K562 (cell line): ENCODE measurements around the gene NPAS2. TPM values are rescaled to one million over a fixed set of nuclear protein-coding genes. Genes with fewer than 3 reads are reported as not detected.

Experiments
- ATAC-seq: fragments of 200-7000 bp; cut with Tn5 transposase; 3 replicates; pipeline ENCODE4 v1.9.1; 2020; ENCODE audit warnings: moderate library complexity
- BruUV-seq: library from RNA; stranded (reverse); fragments of 400-500 nt; replicated peaks from 2 replicates; lab custom pipeline; 2021; lab: Mats Ljungman, UMichigan
- CTCF ChIA-PET: fragments of 300-600 bp; formaldehyde crosslinking; extraction: SDS; loops from one replicate; lab custom pipeline; 2021; ENCODE audit warnings: low intra/inter-chr PET ratio; lab: Yijun Ruan, JAX
- POLR2A ChIA-PET: fragments of 300-600, 350-650 bp; sonication (Branson Sonifier 250); formaldehyde crosslinking; extraction: SDS; loops from one replicate; lab custom pipeline; 2021; ENCODE audit warnings: antibody characterized with exemption, inconsistent platforms; lab: Yijun Ruan, JAX
- DNase-seq, 4 experiments: peaks; one replicate each; pipeline versions ENCODE4 v3.0.0 to v3.0.0-alpha.2; 2011 to 2018; ENCODE audit warnings: low spot score in 3 of 4, mixed read lengths in 3 of 4; ENCODE audit errors: extremely low read depth in 1 of 4
- FAIRE-seq: peaks from 2 replicates; lab custom pipeline; 2011; peaks lifted over from hg19 to GRCh38; lab: Jason Lieb, UNC
- H2AFZ ChIP-seq: 2 replicates; pipeline ENCODE4 v1.6.0; 2011; ENCODE audit warnings: low read depth, low read length, control low read depth, inconsistent platforms
- H3K27ac ChIP-seq: fragments of 200-600 bp; 3 replicates; pipeline ENCODE4 v1.8.0; 2011; ENCODE audit warnings: low read depth, mild to moderate bottlenecking, control low read depth, inconsistent platforms, low read length, moderate library complexity, mixed read lengths; ENCODE audit errors: extremely low read depth
- H3K27me3 ChIP-seq, 2 experiments: fragments of 300-600 bp in 1 of 2; 2 replicates in 1 of 2; 3 replicates in 1 of 2; pipeline versions ENCODE4 v1.6.0 to v1.8.0; 2011; ENCODE audit warnings: inconsistent platforms in 2 of 2, low read length in 2 of 2, mild to moderate bottlenecking in 1 of 2, mixed read lengths in 1 of 2, moderate library complexity in 1 of 2; ENCODE audit not compliant: control insufficient read depth in 2 of 2, insufficient read depth in 2 of 2
- H3K36me3 ChIP-seq: fragments of 300-600 bp; 3 replicates; pipeline ENCODE4 v1.8.0; 2011; ENCODE audit warnings: mild to moderate bottlenecking, low read length, inconsistent platforms; ENCODE audit not compliant: control insufficient read depth, insufficient read depth
- H3K4me1 ChIP-seq, 2 experiments: fragments of 200-600 bp in 1 of 2; replicated peaks in 1 of 2; 2 replicates in 1 of 2; 3 replicates in 1 of 2; pipeline versions ENCODE4 v1.5.1 to v1.8.0; 2011; ENCODE audit warnings: inconsistent platforms in 2 of 2, low read length in 2 of 2, mild to moderate bottlenecking in 1 of 2, mixed read lengths in 1 of 2, moderate library complexity in 1 of 2; ENCODE audit not compliant: control insufficient read depth in 2 of 2, insufficient read depth in 2 of 2
- H3K4me2 ChIP-seq: 2 replicates; pipeline ENCODE4 v1.6.1; 2011; ENCODE audit warnings: low read length, control low read depth, inconsistent platforms, mixed read lengths; ENCODE audit not compliant: insufficient read depth
- H3K4me3 ChIP-seq: fragments of 200-600 bp; sonication (generic), shearing (Covaris generic); 2 replicates; pipeline ENCODE4 v1.5.1; 2016; ENCODE audit warnings: control low read depth, inconsistent platforms
- H3K79me2 ChIP-seq: fragments of 200-600 bp; 3 replicates; pipeline ENCODE4 v1.8.0; 2011; ENCODE audit warnings: low read length, inconsistent platforms; ENCODE audit not compliant: control insufficient read depth, insufficient read depth
- H3K9ac ChIP-seq, 2 experiments: 2 replicates each; pipeline versions ENCODE4 v1.6.0 to v1.6.1; 2011; ENCODE audit warnings: low read depth in 2 of 2, low read length in 2 of 2, control low read depth in 1 of 2, inconsistent platforms in 1 of 2, mild to moderate bottlenecking in 1 of 2, mixed read lengths in 1 of 2; ENCODE audit not compliant: insufficient read depth in 1 of 2
- H3K9me1 ChIP-seq: one replicate; pipeline ENCODE4 v1.6.0; 2011; ENCODE audit warnings: inconsistent platforms, mild to moderate bottlenecking, low read length, moderate library complexity; ENCODE audit not compliant: control insufficient read depth, insufficient read depth
- H3K9me3 ChIP-seq: replicated peaks from 2 replicates; pipeline ENCODE4 v1.5.1; 2011; ENCODE audit warnings: low read depth, low read length, inconsistent platforms; ENCODE audit not compliant: control insufficient read depth, insufficient read depth
- H4K20me1 ChIP-seq: replicated peaks from 2 replicates; pipeline ENCODE4 v1.6.1; 2011; ENCODE audit warnings: low read length, inconsistent platforms, mixed read lengths; ENCODE audit not compliant: control insufficient read depth, insufficient read depth
- ATF4 ChIP-seq: fragments of 450-650 bp; formaldehyde crosslinking; IDR thresholded peaks from 2 replicates; pipeline ENCODE4 v1.4.0; 2022; ENCODE audit warnings: mild to moderate bottlenecking, moderate library complexity
- BRF1 ChIP-seq: IDR thresholded peaks from 3 replicates; pipeline ENCODE4 v1.6.1; 2011; ENCODE audit warnings: borderline replicate concordance, mild to moderate bottlenecking; ENCODE audit not compliant: insufficient read length; ENCODE audit errors: extremely low read depth
- CGGBP1 ChIP-seq: fragments of 250-450 bp; sonication (Bioruptor Pico); IDR thresholded peaks from 2 replicates; pipeline ENCODE4 v1.9.0; 2021; ENCODE audit warnings: mild to moderate bottlenecking
- E2F5 ChIP-seq: sonication (generic); formaldehyde crosslinking; IDR thresholded peaks from 2 replicates; pipeline ENCODE4 v1.8.0; 2022; ENCODE audit warnings: mild to moderate bottlenecking, missing genetic modification reagents
- FOXO4 ChIP-seq: fragments of 450-650 bp; formaldehyde crosslinking; IDR thresholded peaks from 2 replicates; pipeline ENCODE4 v1.4.0; 2020; ENCODE audit warnings: mild to moderate bottlenecking, moderate library complexity
- RFX1 ChIP-seq: fragments of 450-650 bp; IDR thresholded peaks from 2 replicates; pipeline ENCODE4 v1.6.1; 2016; ENCODE audit warnings: mild to moderate bottlenecking, moderate library complexity
- SAFB ChIP-seq: fragments of 200-400 bp; formaldehyde crosslinking; IDR thresholded peaks from 2 replicates; pipeline ENCODE4 v1.6.1; 2017; ENCODE audit warnings: low read depth, low read length, borderline replicate concordance
- SNRNP70 ChIP-seq: fragments of 200-400 bp; formaldehyde crosslinking; optimal IDR thresholded peaks from 2 replicates; pipeline ENCODE3; 2017; ENCODE audit warnings: low read depth, low read length
- ZNF507 ChIP-seq: conservative IDR thresholded peaks from 2 replicates; pipeline ENCODE4 v1.6.1; 2017; ENCODE audit warnings: missing genetic modification characterization, missing compliant biosample characterization
- ZNF57 ChIP-seq: fragments of 450-650 bp; formaldehyde crosslinking; IDR thresholded peaks from 2 replicates; pipeline ENCODE4 v1.4.0; 2020; ENCODE audit warnings: mild to moderate bottlenecking, moderate library complexity
- ZNF609 ChIP-seq: sonication (generic); formaldehyde crosslinking; IDR thresholded peaks from 2 replicates; pipeline ENCODE4 v1.8.1; 2023; ENCODE audit warnings: missing genetic modification reagents, mild to moderate bottlenecking, borderline replicate concordance
- ZNF740 ChIP-seq, 3 experiments: fragments of 200-800 bp in 1 of 3; sonication (Bioruptor generic) in 1 of 3; sonication (generic) in 1 of 3; formaldehyde crosslinking in 1 of 3; IDR thresholded peaks; 2 replicates each; pipeline versions ENCODE4 v1.6.1 to v1.8.0; 2016 to 2022; ENCODE audit warnings: mild to moderate bottlenecking in 2 of 3, missing compliant biosample characterization in 2 of 3, missing genetic modification characterization in 2 of 3, missing genetic modification reagents in 1 of 3
- WGBS: fragments of 100-300 bp; shearing (Covaris generic); methylation state at CpG from one replicate; pipeline ENCODE4 v1.1.6; 2016; ENCODE audit warnings: low coverage, mixed read lengths; ENCODE audit not compliant: insufficient coverage; ENCODE audit errors: missing lambda C conversion rate; 5-methylcytosine and 5-hydroxymethylcytosine counted together
- in situ Hi-C: fragments of 300-500 bp; cut with MboI; formaldehyde crosslinking; loops from 4 replicates; pipeline ENCODE4 v1.15.0; 2018; ENCODE audit warnings: inconsistent platforms, mixed read lengths
- intact Hi-C: fragments of 100-400 bp; cut with micrococcal nuclease; formaldehyde crosslinking; loops from 2 replicates; pipeline ENCODE4 v1.14.2; 2022
- polyA plus RNA-seq, 8 experiments: library from polyadenylated mRNA; depleted of rRNA in 4 of 8; stranded (reverse) in 5 of 8; unstranded in 3 of 8; fragments of >200 nt; fragmentation: Nextera tagmentation in 2 of 8; fragmentation: Illumina TruSeq in 1 of 8; extraction: Ambion mirVana in 2 of 8; extraction: Trizol in 1 of 8; gene quantifications; 2 replicates each; pipeline versions ENCODE4 v1.2.1 to v1.2.3, GENCODE V29; 2011 to 2014; ENCODE audit warnings: inconsistent platforms in 1 of 8, missing spikeins in 1 of 8
- total RNA-seq, 7 experiments: library from RNA; depleted of rRNA in 6 of 7; stranded (reverse); fragments of >200 nt in 6 of 7; fragmentation: Illumina TruSeq in 2 of 7; extraction: Trizol in 2 of 7; gene quantifications; 2 replicates each; pipeline versions ENCODE4 v1.2.1 to v1.2.3, GENCODE V29; 2011 to 2021; ENCODE audit warnings: low replicate concordance in 1 of 7

The NPAS2 gene
- total and polyA plus RNA-seq, 9 of the 15 experiments (the other 6 are each of a cell fraction or from before 2014, with no cell fraction given): 0.06 to 0.29 (median 0.07) TPM; not detected in 5

GRCh38 chr2:101018934-101019333, 199.0 kb downstream of the NPAS2 start:
- 70% methylated on average over 8 of the region's 8 CpGs for WGBS
- Histone ChIP-seq H4K20me1 (no peaks in the 10 kb centered on the region), H3K4me3 (no peak overlapping the region), H3K27ac (no peak overlapping the region), H3K4me1 (no peaks in the 10 kb centered on the region), H3K9me3 (0 out of 2 replicates have a peak, but pooled peaks cover 2% of the 10 kb centered on the region), H3K27me3 (no peaks in the 10 kb centered on the region), H3K9ac (no peak overlapping the region), H3K9me1 (no peaks in the 10 kb centered on the region), H2AFZ (no peak overlapping the region), H3K79me2 (no peaks in the 10 kb centered on the region), H3K4me2 (no peak overlapping the region), H3K36me3 (peaks cover 32% of the 10 kb centered on the region)
- no peak for FAIRE-seq
- intact Hi-C loops: no loop called here
- ChIA-PET CTCF (no interaction called here), POLR2A (no interaction called here)
- no peak for DNase-seq
- no peak for ATAC-seq
- in situ Hi-C loops: no loop called here
- no TSS peak for BruUV-seq
- no peak for TF ChIP-seq FOXO4 (CRISPR knock-in tag)
- no peak for TF ChIP-seq SAFB
- TF ChIP-seq ATF4 (CRISPR knock-in tag): no peak
- no peak for TF ChIP-seq ZNF740 (CRISPR knock-in tag; IDR thresholded peaks at IDR 0.05)
- no peak for TF ChIP-seq ZNF740 (tag; IDR thresholded peaks at IDR 0.05)
- no peak for TF ChIP-seq E2F5 (CRISPR knock-in tag)
- no peak for TF ChIP-seq CGGBP1 (CRISPR knock-in tag)
- no peak for TF ChIP-seq BRF1
- no peak for TF ChIP-seq ZNF609 (CRISPR knock-in tag)
- TF ChIP-seq RFX1: no peak
- TF ChIP-seq ZNF57 (CRISPR knock-in tag): no peak
- no peak for TF ChIP-seq ZNF507 (tag)
- TF ChIP-seq SNRNP70: no peak
